ENCODE results near the gene SRSF8.

SRSF8 gene

GRCh38 chr11:95097209-95097608 lies 30.5 kb downstream of the SRSF8 start:
- Histone ChIP-seq H3K4me3 (ENCODE audit: low read depth, low read length) (no peak overlapping the region), H3K9ac (ENCODE audit: low read length) (no peak overlapping the region), H3K4me1 (ENCODE audit: control insufficient read depth, insufficient read depth, low read length) (no peaks in the 10 kb centered on the region), H3K27me3 (ENCODE audit: control insufficient read depth, insufficient read depth, low read length) (peaks cover 7% of the 10 kb centered on the region), H3K36me3 (ENCODE audit: control insufficient read depth, insufficient read depth, low read length) (no peaks in the 10 kb centered on the region), H3K9me3 (ENCODE audit: control insufficient read depth, insufficient read depth, low read depth, low read length) (no peaks in the 10 kb centered on the region), H3K27ac (ENCODE audit: low read depth, low read length) (no peak overlapping the region)

GRCh38 chr11:95098826-95099225 lies 32.1 kb downstream of the SRSF8 start:
- H3K27ac ChIP-seq (ENCODE audit: low read depth, low read length): no peak overlapping the region
- no peaks in the 10 kb centered on the region for H3K9me3 ChIP-seq (ENCODE audit: control insufficient read depth, insufficient read depth, low read depth, low read length)
- H3K36me3 ChIP-seq (ENCODE audit: control insufficient read depth, insufficient read depth, low read length): no peaks in the 10 kb centered on the region
- no peak overlapping the region for H3K4me3 ChIP-seq (ENCODE audit: low read depth, low read length)
- no peaks in the 10 kb centered on the region; the same call in 1 of the 2 replicates for H3K27me3 ChIP-seq (ENCODE audit: control insufficient read depth, insufficient read depth, low read length)
- H3K9ac ChIP-seq (ENCODE audit: low read length): no peak overlapping the region
- no peaks in the 10 kb centered on the region for H3K4me1 ChIP-seq (ENCODE audit: control insufficient read depth, insufficient read depth, low read length)

GRCh38 chr11:95100191-95100648 lies 33.5 kb downstream of the SRSF8 start:
- H3K27me3 ChIP-seq (ENCODE audit: control insufficient read depth, insufficient read depth, low read length): no peaks in the 10 kb centered on the region; the same call in 1 of the 2 replicates
- H3K36me3 ChIP-seq (ENCODE audit: control insufficient read depth, insufficient read depth, low read length): no peaks in the 10 kb centered on the region
- H3K4me3 ChIP-seq (ENCODE audit: low read depth, low read length): no peak overlapping the region
- no peaks in the 10 kb centered on the region for H3K9me3 ChIP-seq (ENCODE audit: control insufficient read depth, insufficient read depth, low read depth, low read length)
- no peak overlapping the region for H3K9ac ChIP-seq (ENCODE audit: low read length)
- H3K4me1 ChIP-seq (ENCODE audit: control insufficient read depth, insufficient read depth, low read length): no peaks in the 10 kb centered on the region
- no peak overlapping the region for H3K27ac ChIP-seq (ENCODE audit: low read depth, low read length)

GRCh38 chr11:95100856-95101507 lies 34.3 kb downstream of the SRSF8 start:
- Histone ChIP-seq H3K4me1 (ENCODE audit: control insufficient read depth, insufficient read depth, low read length) (no peaks in the 10 kb centered on the region), H3K27me3 (ENCODE audit: control insufficient read depth, insufficient read depth, low read length) (no peaks in the 10 kb centered on the region; the same call in 1 of the 2 replicates), H3K4me3 (ENCODE audit: low read depth, low read length) (no peak overlapping the region), H3K36me3 (ENCODE audit: control insufficient read depth, insufficient read depth, low read length) (no peaks in the 10 kb centered on the region), H3K9ac (ENCODE audit: low read length) (no peak overlapping the region), H3K27ac (ENCODE audit: low read depth, low read length) (no peak overlapping the region), H3K9me3 (ENCODE audit: control insufficient read depth, insufficient read depth, low read depth, low read length) (no peaks in the 10 kb centered on the region)

- Histone ChIP-seq H3K4me3 (ENCODE audit: low read depth, low read length) (no peak overlapping the region), H3K9me3 (ENCODE audit: control insufficient read depth, insufficient read depth, low read depth, low read length) (no peaks in the 10 kb centered on the region), H3K9ac (ENCODE audit: low read length) (no peak overlapping the region), H3K27me3 (ENCODE audit: control insufficient read depth, insufficient read depth, low read length) (no peaks in the 10 kb centered on the region; the same call in 1 of the 2 replicates), H3K36me3 (ENCODE audit: control insufficient read depth, insufficient read depth, low read length) (no peaks in the 10 kb centered on the region), H3K27ac (ENCODE audit: low read depth, low read length) (no peak overlapping the region), H3K4me1 (ENCODE audit: control insufficient read depth, insufficient read depth, low read length) (no peaks in the 10 kb centered on the region)
Observed at GRCh38 chr11:95101935-95102334, 35.2 kb downstream of the SRSF8 start.

- Histone ChIP-seq H3K9ac (ENCODE audit: low read length) (no peak overlapping the region), H3K36me3 (ENCODE audit: control insufficient read depth, insufficient read depth, low read length) (no peaks in the 10 kb centered on the region), H3K27ac (ENCODE audit: low read depth, low read length) (no peak overlapping the region), H3K4me3 (ENCODE audit: low read depth, low read length) (no peak overlapping the region), H3K4me1 (ENCODE audit: control insufficient read depth, insufficient read depth, low read length) (peaks cover 4% of the 10 kb centered on the region; the same call in 1 of the 2 replicates), H3K27me3 (ENCODE audit: control insufficient read depth, insufficient read depth, low read length) (no peaks in the 10 kb centered on the region; the same call in 1 of the 2 replicates), H3K9me3 (ENCODE audit: control insufficient read depth, insufficient read depth, low read depth, low read length) (no peaks in the 10 kb centered on the region)
Observed at GRCh38 chr11:95102733-95103132, 36.0 kb downstream of the SRSF8 start.

GRCh38 chr11:95103701-95104100 lies 37.0 kb downstream of the SRSF8 start:
- Histone ChIP-seq H3K27me3 (ENCODE audit: control insufficient read depth, insufficient read depth, low read length) (no peaks in the 10 kb centered on the region; the same call in 1 of the 2 replicates), H3K27ac (ENCODE audit: low read depth, low read length) (no peak overlapping the region), H3K4me3 (ENCODE audit: low read depth, low read length) (no peak overlapping the region), H3K36me3 (ENCODE audit: control insufficient read depth, insufficient read depth, low read length) (no peaks in the 10 kb centered on the region), H3K4me1 (ENCODE audit: control insufficient read depth, insufficient read depth, low read length) (peaks cover 13% of the 10 kb centered on the region; the same call in 1 of the 2 replicates), H3K9me3 (ENCODE audit: control insufficient read depth, insufficient read depth, low read depth, low read length) (no peaks in the 10 kb centered on the region), H3K9ac (ENCODE audit: low read length) (no peak overlapping the region)

GRCh38 chr11:95104121-95104830 lies 37.6 kb downstream of the SRSF8 start:
- Histone ChIP-seq H3K9me3 (ENCODE audit: control insufficient read depth, insufficient read depth, low read depth, low read length) (no peaks in the 10 kb centered on the region), H3K4me3 (ENCODE audit: low read depth, low read length) (no peak overlapping the region), H3K9ac (ENCODE audit: low read length) (no peak overlapping the region), H3K27me3 (ENCODE audit: control insufficient read depth, insufficient read depth, low read length) (no peaks in the 10 kb centered on the region), H3K4me1 (ENCODE audit: control insufficient read depth, insufficient read depth, low read length) (peaks cover 16% of the 10 kb centered on the region; the same call in 1 of the 2 replicates), H3K36me3 (ENCODE audit: control insufficient read depth, insufficient read depth, low read length) (no peaks in the 10 kb centered on the region), H3K27ac (ENCODE audit: low read depth, low read length) (no peak overlapping the region)

- Histone ChIP-seq H3K27ac (ENCODE audit: low read depth, low read length) (no peak overlapping the region), H3K27me3 (ENCODE audit: control insufficient read depth, insufficient read depth, low read length) (no peaks in the 10 kb centered on the region), H3K4me1 (ENCODE audit: control insufficient read depth, insufficient read depth, low read length) (peaks cover 16% of the 10 kb centered on the region; the same call in 1 of the 2 replicates), H3K9me3 (ENCODE audit: control insufficient read depth, insufficient read depth, low read depth, low read length) (no peaks in the 10 kb centered on the region), H3K4me3 (ENCODE audit: low read depth, low read length) (no peak overlapping the region), H3K9ac (ENCODE audit: low read length) (no peak overlapping the region), H3K36me3 (ENCODE audit: control insufficient read depth, insufficient read depth, low read length) (no peaks in the 10 kb centered on the region)
Observed at GRCh38 chr11:95104856-95105255, 38.1 kb downstream of the SRSF8 start.

GRCh38 chr11:95108159-95108611 lies 41.5 kb downstream of the SRSF8 start:
- peaks cover 3% of the 10 kb centered on the region; the same call in 1 of the 2 replicates for H3K9me3 ChIP-seq (ENCODE audit: control insufficient read depth, insufficient read depth, low read depth, low read length)
- H3K27me3 ChIP-seq (ENCODE audit: control insufficient read depth, insufficient read depth, low read length): no peaks in the 10 kb centered on the region
- H3K9ac ChIP-seq (ENCODE audit: low read length): no peak overlapping the region
- no peak overlapping the region for H3K27ac ChIP-seq (ENCODE audit: low read depth, low read length)
- no peak overlapping the region for H3K4me3 ChIP-seq (ENCODE audit: low read depth, low read length)
- H3K36me3 ChIP-seq (ENCODE audit: control insufficient read depth, insufficient read depth, low read length): no peaks in the 10 kb centered on the region
- peaks cover 16% of the 10 kb centered on the region; the same call in 1 of the 2 replicates for H3K4me1 ChIP-seq (ENCODE audit: control insufficient read depth, insufficient read depth, low read length)
